Measurements from ENCODE around the gene CEP131.

CEP131 gene

GRCh38 chr17:81251709-81252301, 29.0 kb upstream of the CEP131 start:
- DNase-seq (ENCODE audit: low read depth in 2 of 2) = no peak

- no peak for DNase-seq (ENCODE audit: low read depth in 2 of 2)
These were observed 28.4 kb upstream of the CEP131 start for GRCh38 chr17:81251094-81251708.

- no peak for DNase-seq (ENCODE audit: low read depth in 2 of 2)
These were observed 27.7 kb upstream of the CEP131 start for GRCh38 chr17:81250286-81251093.

- no peak for DNase-seq (ENCODE audit: low read depth in 2 of 2)
These were observed 26.7 kb upstream of the CEP131 start for GRCh38 chr17:81249223-81250040.

- DNase-seq (ENCODE audit: low read depth in 2 of 2) = no peak
These were observed 25.9 kb upstream of the CEP131 start for GRCh38 chr17:81248649-81249048.

- no peak for DNase-seq (ENCODE audit: low read depth in 2 of 2)
These were observed 24.7 kb upstream of the CEP131 start for GRCh38 chr17:81247339-81247990.

GRCh38 chr17:81246679-81247338, 24.0 kb upstream of the CEP131 start:
- no peak for DNase-seq (ENCODE audit: low read depth in 2 of 2)

- no peak for DNase-seq (ENCODE audit: low read depth in 2 of 2)
These were observed 23.5 kb upstream of the CEP131 start for GRCh38 chr17:81246343-81246670.

- no peak for DNase-seq (ENCODE audit: low read depth in 2 of 2)
These were observed 23.0 kb upstream of the CEP131 start for GRCh38 chr17:81245665-81246342.

GRCh38 chr17:81245024-81245664, 22.4 kb upstream of the CEP131 start:
- DNase-seq (ENCODE audit: low read depth in 2 of 2) = no peak

GRCh38 chr17:81244358-81245023, 21.7 kb upstream of the CEP131 start:
- no peak for DNase-seq (ENCODE audit: low read depth in 2 of 2)

- DNase-seq (ENCODE audit: low read depth in 2 of 2) = no peak
These were observed 20.5 kb upstream of the CEP131 start for GRCh38 chr17:81243333-81243664.

GRCh38 chr17:81242421-81243332, 19.9 kb upstream of the CEP131 start:
- DNase-seq (ENCODE audit: low read depth in 2 of 2) = no peak

- DNase-seq (ENCODE audit: low read depth in 2 of 2) = peak in 1 of 2 experiments; percentile 55
These were observed 19.1 kb upstream of the CEP131 start for GRCh38 chr17:81241648-81242420.

GRCh38 chr17:81241203-81241602, 18.4 kb upstream of the CEP131 start:
- DNase-seq (ENCODE audit: low read depth in 2 of 2) = no peak

GRCh38 chr17:81240761-81241160, 18.0 kb upstream of the CEP131 start:
- DNase-seq (ENCODE audit: low read depth in 2 of 2) = no peak

GRCh38 chr17:81239714-81240555, 17.2 kb upstream of the CEP131 start:
- DNase-seq (ENCODE audit: low read depth in 2 of 2) = peak; percentile 36 to 37
